GM23338 (cell line): ENCODE measurements around the gene MLX. TPM values are rescaled to one million over a fixed set of nuclear protein-coding genes. Genes with fewer than 3 reads are reported as not detected.

Source experiments
- ATAC-seq: fragments of 200-7000 bp; cut with Tn5 transposase; 3 replicates; pipeline ENCODE4 v1.9.1; 2020
- DNase-seq: peaks from one replicate; pipeline ENCODE4 v3.0.0-alpha.2; 2015; ENCODE audit warnings: low spot score
- H2AFZ ChIP-seq: fragments of 200-600 bp; sonication (generic); 2 replicates; pipeline ENCODE4 v1.8.0; 2016; ENCODE audit warnings: antibody characterized with exemption, mild to moderate bottlenecking, moderate library complexity
- H3F3A ChIP-seq: fragments of 200-600 bp; sonication (generic); replicated peaks from 2 replicates; pipeline ENCODE4 v1.8.0; 2017; ENCODE audit warnings: antibody characterized with exemption, mixed run types, low read depth
- H3K27ac ChIP-seq: fragments of 200-600 bp; sonication (generic); 2 replicates; pipeline ENCODE4 v1.6.1; 2016; ENCODE audit warnings: low read depth
- H3K27me3 ChIP-seq: fragments of 200-600 bp; sonication (generic); 2 replicates; pipeline ENCODE4 v1.8.0; 2016; ENCODE audit warnings: mild to moderate bottlenecking, mixed run types, moderate library complexity; ENCODE audit not compliant: insufficient read depth
- H3K36me3 ChIP-seq: fragments of 200-600 bp; sonication (generic); 2 replicates; pipeline ENCODE4 v1.8.0; 2016; ENCODE audit warnings: mild to moderate bottlenecking; ENCODE audit not compliant: insufficient read depth
- H3K4me1 ChIP-seq: fragments of 200-600 bp; sonication (generic); 2 replicates; pipeline ENCODE4 v1.8.0; 2016; ENCODE audit warnings: mild to moderate bottlenecking, moderate library complexity; ENCODE audit not compliant: insufficient read depth
- H3K4me2 ChIP-seq: fragments of 200-600 bp; sonication (generic); 2 replicates; pipeline ENCODE4 v1.7.1; 2017; ENCODE audit warnings: mixed run types
- H3K4me3 ChIP-seq: fragments of 200-600 bp; sonication (generic); 2 replicates; pipeline ENCODE4 v1.6.1; 2016; ENCODE audit warnings: mixed run types
- H3K79me2 ChIP-seq: fragments of 200-600 bp; sonication (generic); replicated peaks from 2 replicates; pipeline ENCODE4 v1.8.0; 2017; ENCODE audit warnings: mild to moderate bottlenecking; ENCODE audit not compliant: insufficient read depth
- H3K9me2 ChIP-seq: fragments of 200-600 bp; sonication (generic); 2 replicates; pipeline ENCODE4 v1.8.0; 2017; ENCODE audit not compliant: insufficient read depth
- H4K20me1 ChIP-seq: fragments of 200-600 bp; sonication (generic); replicated peaks from 2 replicates; pipeline ENCODE4 v1.8.0; 2017; ENCODE audit warnings: mild to moderate bottlenecking; ENCODE audit not compliant: insufficient read depth
- H3K27ac Mint-ChIP-seq: 2 replicates; pipeline ENCODE4 v1.8.0; 2020; ENCODE audit warnings: inconsistent platforms, mild to moderate bottlenecking, moderate library complexity, mixed read lengths
- H3K27me3 Mint-ChIP-seq: 3 replicates; pipeline ENCODE4 v1.8.0; 2022; ENCODE audit warnings: low read depth, mild to moderate bottlenecking, moderate library complexity, mixed read lengths, inconsistent platforms; ENCODE audit not compliant: insufficient read depth, poor library complexity
- H3K36me3 Mint-ChIP-seq: 3 replicates; pipeline ENCODE4 v1.8.0; 2021; ENCODE audit warnings: low read depth, mild to moderate bottlenecking, inconsistent platforms, moderate library complexity, mixed read lengths
- H3K4me1 Mint-ChIP-seq: 3 replicates; pipeline ENCODE4 v1.8.0; 2020; ENCODE audit warnings: mild to moderate bottlenecking, inconsistent platforms, mixed read lengths
- H3K4me3 Mint-ChIP-seq: 3 replicates; pipeline ENCODE4 v1.8.0; 2021; ENCODE audit warnings: moderate library complexity, mild to moderate bottlenecking, inconsistent platforms, mixed read lengths
- H3K9me3 Mint-ChIP-seq: 3 replicates; pipeline ENCODE4 v1.8.0; 2020; ENCODE audit warnings: moderate library complexity, mild to moderate bottlenecking, inconsistent platforms, mixed read lengths
- CREB1 ChIP-seq: fragments of 250-450 bp; sonication (Bioruptor Pico); IDR thresholded peaks from 2 replicates; pipeline ENCODE4 v1.5.0; 2020; ENCODE audit warnings: low read depth, mild to moderate bottlenecking, moderate library complexity
- NANOG ChIP-seq: IDR thresholded peaks from 2 replicates; pipeline ENCODE4 v1.6.1; 2016; ENCODE audit warnings: antibody characterized with exemption, borderline replicate concordance
- POLR2AphosphoS5 ChIP-seq: IDR thresholded peaks from 2 replicates; pipeline ENCODE4 v1.6.1; 2016; ENCODE audit warnings: antibody characterized with exemption, low read depth
- STAT1 ChIP-seq: IDR thresholded peaks from one replicate; pipeline ENCODE4 v1.6.1; 2016; ENCODE audit warnings: antibody characterized with exemption; ENCODE audit not compliant: unreplicated experiment
- long read RNA-seq: library from polyadenylated mRNA; unstranded; transcript quantifications from one replicate; pipeline ENCODE4 v2.0.0, GENCODE V29; 2020; ENCODE audit not compliant: unreplicated experiment
- polyA plus RNA-seq: library from polyadenylated mRNA; unstranded; fragments of >200 nt; fragmentation: Nextera tagmentation; extraction: Ambion mirVana; gene quantifications from 2 replicates; pipeline ENCODE4 v1.2.1, GENCODE V29; 2016
- total RNA-seq: library from RNA; depleted of rRNA; stranded (reverse); fragments of >200 nt; shearing (Covaris generic); gene quantifications from 2 replicates; pipeline ENCODE4 v1.2.3, GENCODE V29; 2014; rRNA removed
- TF ChIP-seq, protein P1 (sequence below): IDR thresholded peaks from 2 replicates; pipeline ENCODE4 v1.6.1; 2016; ENCODE audit warnings: antibody characterized with exemption
- TF ChIP-seq, protein P2 (sequence below), 2 experiments: fragments of 200-600 bp in 1 of 2; sonication (generic) in 1 of 2; conservative IDR thresholded peaks; 2 replicates each; pipeline versions ENCODE4 v1.5.1 to v1.6.1; 2016 to 2017; ENCODE audit warnings: antibody characterized with exemption in 2 of 2, low read depth in 2 of 2, mild to moderate bottlenecking in 2 of 2, moderate library complexity in 1 of 2
- TF ChIP-seq, protein P3 (sequence below): fragments of 250-450 bp; sonication (Bioruptor Pico); IDR thresholded peaks from 2 replicates; pipeline ENCODE4 v1.5.0; 2020; ENCODE audit warnings: mild to moderate bottlenecking, moderate library complexity

MLX gene, protein sequence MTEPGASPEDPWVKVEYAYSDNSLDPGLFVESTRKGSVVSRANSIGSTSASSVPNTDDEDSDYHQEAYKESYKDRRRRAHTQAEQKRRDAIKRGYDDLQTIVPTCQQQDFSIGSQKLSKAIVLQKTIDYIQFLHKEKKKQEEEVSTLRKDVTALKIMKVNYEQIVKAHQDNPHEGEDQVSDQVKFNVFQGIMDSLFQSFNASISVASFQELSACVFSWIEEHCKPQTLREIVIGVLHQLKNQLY
- total RNA-seq (23.3 and 34.1 TPM in 2 replicates), polyA plus RNA-seq (28.8 and 33.2 TPM in 2 replicates)
- long read RNA-seq, transcript MLX-203 (8 exons, 2,428 nt) = major isoform, 20 of 32 reads
- long read RNA-seq, partial matches to known transcripts = 1 of 32 reads
- long read RNA-seq, other reads (novel, unspliced or antisense) = 4 of 32 reads

DNA sequence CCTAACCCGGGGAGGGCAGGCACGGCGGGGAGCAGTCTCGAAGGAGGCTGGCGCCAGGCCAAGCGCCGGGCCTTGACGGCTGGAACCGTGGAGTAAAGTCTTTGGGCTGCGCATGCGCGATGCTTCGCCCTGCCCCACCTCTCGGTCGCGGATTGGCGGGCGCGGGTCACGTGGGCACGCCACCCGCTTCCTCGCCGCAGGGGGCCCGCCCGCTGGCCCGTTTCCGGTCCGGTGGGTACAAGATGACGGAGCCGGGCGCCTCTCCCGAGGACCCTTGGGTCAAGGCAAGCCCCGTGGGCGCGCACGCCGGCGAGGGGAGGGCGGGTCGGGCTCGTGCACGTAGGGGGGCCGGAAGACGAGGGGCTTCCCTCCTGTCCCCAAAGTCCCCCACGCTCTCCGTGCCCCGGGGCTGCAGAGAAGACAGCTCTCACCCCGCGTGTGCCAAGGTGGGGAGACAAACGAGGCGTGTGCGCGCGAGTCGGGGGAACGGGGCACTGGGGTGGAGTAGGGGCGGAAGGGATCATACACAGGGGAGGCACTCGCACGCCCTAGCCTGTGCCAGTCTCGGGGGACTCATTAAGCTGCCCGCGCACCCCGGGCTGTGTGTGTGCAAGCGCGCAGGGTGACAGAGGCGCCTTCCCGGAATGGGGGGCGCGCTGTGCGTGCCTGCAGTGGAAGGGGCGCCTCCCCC is at the start of gene MLX:
TSS of gene MLX (plus strand) at position 218 of the 691 bp plus-strand sequence. CDS start at position 243, 25 bp downstream.
- Histone ChIP-seq H3K27me3 (no peaks in the 10 kb centered on the region), H2AFZ (no peak within 1 kb of the TSS; the same call in 1 of the 2 replicates), H3F3A (peaks cover 48% of the 10 kb centered on the region), H3K79me2 (peaks cover 27% of the 10 kb centered on the region), H3K4me1 (peaks cover 19% of the 10 kb centered on the region), H3K27ac (peak within 1 kb of the TSS; percentile 86), H4K20me1 (peaks cover 7% of the 10 kb centered on the region), H3K4me2 (peak within 1 kb of the TSS; percentile 93), H3K9me2 (no peaks in the 10 kb centered on the region), H3K4me3 (peak within 1 kb of the TSS; percentile 88), H3K36me3 (peaks cover 18% of the 10 kb centered on the region; the same call in 1 of the 2 replicates)
- Mint-ChIP-seq H3K4me1 (peaks cover 23% of the 10 kb centered on the region), H3K4me3 (peak within 1 kb of the TSS; percentile 97), H3K36me3 (peaks cover 69% of the 10 kb centered on the region), H3K27ac (peak within 1 kb of the TSS; percentile 94), H3K9me3 (no peaks in the 10 kb centered on the region), H3K27me3 (peaks cover 10% of the 10 kb centered on the region)
- DNase-seq = peak; percentile 96
- TF ChIP-seq POLR2AphosphoS5 (peak; percentile 87), CREB1 (CRISPR knock-in tag) (no peak), STAT1 (no peak)
- TF ChIP-seq, protein P1, sequence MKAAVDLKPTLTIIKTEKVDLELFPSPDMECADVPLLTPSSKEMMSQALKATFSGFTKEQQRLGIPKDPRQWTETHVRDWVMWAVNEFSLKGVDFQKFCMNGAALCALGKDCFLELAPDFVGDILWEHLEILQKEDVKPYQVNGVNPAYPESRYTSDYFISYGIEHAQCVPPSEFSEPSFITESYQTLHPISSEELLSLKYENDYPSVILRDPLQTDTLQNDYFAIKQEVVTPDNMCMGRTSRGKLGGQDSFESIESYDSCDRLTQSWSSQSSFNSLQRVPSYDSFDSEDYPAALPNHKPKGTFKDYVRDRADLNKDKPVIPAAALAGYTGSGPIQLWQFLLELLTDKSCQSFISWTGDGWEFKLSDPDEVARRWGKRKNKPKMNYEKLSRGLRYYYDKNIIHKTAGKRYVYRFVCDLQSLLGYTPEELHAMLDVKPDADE = peak; percentile 77
- peak; percentile 72 for ATAC-seq

DNA sequence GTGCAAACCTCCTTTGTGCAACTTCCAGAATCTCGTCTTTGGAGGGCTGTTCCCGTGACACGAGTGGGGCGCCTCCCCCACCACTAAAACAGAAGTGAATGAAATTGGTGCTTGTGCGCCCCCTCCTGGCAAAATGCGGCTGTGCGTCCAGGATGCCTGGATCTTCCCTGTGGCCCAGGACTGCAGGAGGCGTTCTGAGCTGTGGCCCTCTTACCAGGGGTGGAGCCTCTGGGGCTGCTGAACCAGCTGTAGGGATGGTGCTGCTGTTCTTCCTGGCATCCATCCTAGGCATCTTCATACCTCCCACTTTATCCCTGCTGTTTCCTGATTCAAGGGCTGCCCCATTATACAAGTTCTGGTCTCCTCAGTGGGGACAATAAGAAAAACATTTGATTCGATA is 49.4 kb upstream of the MLX start:
- no peak for TF ChIP-seq NANOG
- TF ChIP-seq, protein P2, sequence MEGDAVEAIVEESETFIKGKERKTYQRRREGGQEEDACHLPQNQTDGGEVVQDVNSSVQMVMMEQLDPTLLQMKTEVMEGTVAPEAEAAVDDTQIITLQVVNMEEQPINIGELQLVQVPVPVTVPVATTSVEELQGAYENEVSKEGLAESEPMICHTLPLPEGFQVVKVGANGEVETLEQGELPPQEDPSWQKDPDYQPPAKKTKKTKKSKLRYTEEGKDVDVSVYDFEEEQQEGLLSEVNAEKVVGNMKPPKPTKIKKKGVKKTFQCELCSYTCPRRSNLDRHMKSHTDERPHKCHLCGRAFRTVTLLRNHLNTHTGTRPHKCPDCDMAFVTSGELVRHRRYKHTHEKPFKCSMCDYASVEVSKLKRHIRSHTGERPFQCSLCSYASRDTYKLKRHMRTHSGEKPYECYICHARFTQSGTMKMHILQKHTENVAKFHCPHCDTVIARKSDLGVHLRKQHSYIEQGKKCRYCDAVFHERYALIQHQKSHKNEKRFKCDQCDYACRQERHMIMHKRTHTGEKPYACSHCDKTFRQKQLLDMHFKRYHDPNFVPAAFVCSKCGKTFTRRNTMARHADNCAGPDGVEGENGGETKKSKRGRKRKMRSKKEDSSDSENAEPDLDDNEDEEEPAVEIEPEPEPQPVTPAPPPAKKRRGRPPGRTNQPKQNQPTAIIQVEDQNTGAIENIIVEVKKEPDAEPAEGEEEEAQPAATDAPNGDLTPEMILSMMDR (conservative IDR thresholded peaks at IDR 0.05; ENCODE audit: low read depth in 2 of 2) = peak; percentile 98
- TF ChIP-seq, protein P3, sequence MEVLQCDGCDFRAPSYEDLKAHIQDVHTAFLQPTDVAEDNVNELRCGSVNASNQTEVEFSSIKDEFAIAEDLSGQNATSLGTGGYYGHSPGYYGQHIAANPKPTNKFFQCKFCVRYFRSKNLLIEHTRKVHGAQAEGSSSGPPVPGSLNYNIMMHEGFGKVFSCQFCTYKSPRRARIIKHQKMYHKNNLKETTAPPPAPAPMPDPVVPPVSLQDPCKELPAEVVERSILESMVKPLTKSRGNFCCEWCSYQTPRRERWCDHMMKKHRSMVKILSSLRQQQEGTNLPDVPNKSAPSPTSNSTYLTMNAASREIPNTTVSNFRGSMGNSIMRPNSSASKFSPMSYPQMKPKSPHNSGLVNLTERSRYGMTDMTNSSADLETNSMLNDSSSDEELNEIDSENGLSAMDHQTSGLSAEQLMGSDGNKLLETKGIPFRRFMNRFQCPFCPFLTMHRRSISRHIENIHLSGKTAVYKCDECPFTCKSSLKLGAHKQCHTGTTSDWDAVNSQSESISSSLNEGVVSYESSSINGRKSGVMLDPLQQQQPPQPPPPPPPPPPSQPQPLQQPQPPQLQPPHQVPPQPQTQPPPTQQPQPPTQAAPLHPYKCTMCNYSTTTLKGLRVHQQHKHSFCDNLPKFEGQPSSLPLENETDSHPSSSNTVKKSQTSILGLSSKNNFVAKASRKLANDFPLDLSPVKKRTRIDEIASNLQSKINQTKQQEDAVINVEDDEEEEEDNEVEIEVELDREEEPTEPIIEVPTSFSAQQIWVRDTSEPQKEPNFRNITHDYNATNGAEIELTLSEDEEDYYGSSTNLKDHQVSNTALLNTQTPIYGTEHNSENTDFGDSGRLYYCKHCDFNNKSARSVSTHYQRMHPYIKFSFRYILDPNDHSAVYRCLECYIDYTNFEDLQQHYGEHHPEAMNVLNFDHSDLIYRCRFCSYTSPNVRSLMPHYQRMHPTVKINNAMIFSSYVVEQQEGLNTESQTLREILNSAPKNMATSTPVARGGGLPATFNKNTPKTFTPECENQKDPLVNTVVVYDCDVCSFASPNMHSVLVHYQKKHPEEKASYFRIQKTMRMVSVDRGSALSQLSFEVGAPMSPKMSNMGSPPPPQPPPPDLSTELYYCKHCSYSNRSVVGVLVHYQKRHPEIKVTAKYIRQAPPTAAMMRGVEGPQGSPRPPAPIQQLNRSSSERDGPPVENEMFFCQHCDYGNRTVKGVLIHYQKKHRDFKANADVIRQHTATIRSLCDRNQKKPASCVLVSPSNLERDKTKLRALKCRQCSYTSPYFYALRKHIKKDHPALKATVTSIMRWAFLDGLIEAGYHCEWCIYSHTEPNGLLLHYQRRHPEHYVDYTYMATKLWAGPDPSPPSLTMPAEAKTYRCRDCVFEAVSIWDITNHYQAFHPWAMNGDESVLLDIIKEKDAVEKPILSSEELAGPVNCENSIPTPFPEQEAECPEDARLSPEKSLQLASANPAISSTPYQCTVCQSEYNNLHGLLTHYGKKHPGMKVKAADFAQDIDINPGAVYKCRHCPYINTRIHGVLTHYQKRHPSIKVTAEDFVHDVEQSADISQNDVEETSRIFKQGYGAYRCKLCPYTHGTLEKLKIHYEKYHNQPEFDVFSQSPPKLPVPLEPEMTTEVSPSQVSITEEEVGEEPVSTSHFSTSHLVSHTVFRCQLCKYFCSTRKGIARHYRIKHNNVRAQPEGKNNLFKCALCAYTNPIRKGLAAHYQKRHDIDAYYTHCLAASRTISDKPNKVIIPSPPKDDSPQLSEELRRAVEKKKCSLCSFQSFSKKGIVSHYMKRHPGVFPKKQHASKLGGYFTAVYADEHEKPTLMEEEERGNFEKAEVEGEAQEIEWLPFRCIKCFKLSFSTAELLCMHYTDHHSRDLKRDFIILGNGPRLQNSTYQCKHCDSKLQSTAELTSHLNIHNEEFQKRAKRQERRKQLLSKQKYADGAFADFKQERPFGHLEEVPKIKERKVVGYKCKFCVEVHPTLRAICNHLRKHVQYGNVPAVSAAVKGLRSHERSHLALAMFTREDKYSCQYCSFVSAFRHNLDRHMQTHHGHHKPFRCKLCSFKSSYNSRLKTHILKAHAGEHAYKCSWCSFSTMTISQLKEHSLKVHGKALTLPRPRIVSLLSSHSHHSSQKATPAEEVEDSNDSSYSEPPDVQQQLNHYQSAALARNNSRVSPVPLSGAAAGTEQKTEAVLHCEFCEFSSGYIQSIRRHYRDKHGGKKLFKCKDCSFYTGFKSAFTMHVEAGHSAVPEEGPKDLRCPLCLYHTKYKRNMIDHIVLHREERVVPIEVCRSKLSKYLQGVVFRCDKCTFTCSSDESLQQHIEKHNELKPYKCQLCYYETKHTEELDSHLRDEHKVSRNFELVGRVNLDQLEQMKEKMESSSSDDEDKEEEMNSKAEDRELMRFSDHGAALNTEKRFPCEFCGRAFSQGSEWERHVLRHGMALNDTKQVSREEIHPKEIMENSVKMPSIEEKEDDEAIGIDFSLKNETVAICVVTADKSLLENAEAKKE (CRISPR knock-in tag) = no peak
- no peaks in the 10 kb centered on the region for H3K27me3 ChIP-seq
- H3K27ac ChIP-seq = no peak overlapping the region
- H3K27me3 Mint-ChIP-seq = peaks cover 30% of the 10 kb centered on the region
- DNase-seq = peak; percentile 90
- H2AFZ ChIP-seq = no peak overlapping the region
- no peaks in the 10 kb centered on the region for H3K9me3 Mint-ChIP-seq
- H4K20me1 ChIP-seq = peaks cover 18% of the 10 kb centered on the region
- H3K4me1 ChIP-seq = peaks cover 23% of the 10 kb centered on the region
- H3K36me3 ChIP-seq = no peaks in the 10 kb centered on the region
- no peaks in the 10 kb centered on the region for H3K9me2 ChIP-seq
- H3K27ac Mint-ChIP-seq = no peak overlapping the region
- peaks cover 42% of the 10 kb centered on the region for H3K4me1 Mint-ChIP-seq
- no peaks in the 10 kb centered on the region for H3K79me2 ChIP-seq
- peaks cover 31% of the 10 kb centered on the region for H3K36me3 Mint-ChIP-seq
- H3K4me3 ChIP-seq = no peak overlapping the region
- no peak overlapping the region for H3K4me3 Mint-ChIP-seq
- peak; percentile 79 for ATAC-seq
- peaks cover 15% of the 10 kb centered on the region for H3F3A ChIP-seq
- no peak overlapping the region for H3K4me2 ChIP-seq
